Mesenchymal stem cell (in vitro differentiated cells and primary cell): ENCODE results near the gene DYNC2H1.

Experiments
- DNase-seq: peaks from one replicate; pipeline ENCODE4 v3.0.0-alpha.2; 2013
- H2AFZ ChIP-seq: one replicate; pipeline ENCODE4 v1.6.1; 2013; ENCODE audit warnings: low read depth, mild to moderate bottlenecking, control low read depth, inconsistent platforms, low read length, moderate library complexity
- H2AK5ac ChIP-seq: 2 replicates; pipeline ENCODE4 v1.6.1; 2013; ENCODE audit warnings: low read length, moderate library complexity, mild to moderate bottlenecking, inconsistent platforms; ENCODE audit not compliant: severe bottlenecking
- H2BK120ac ChIP-seq: one replicate; pipeline ENCODE4 v1.6.1; 2013; ENCODE audit warnings: low read depth, mild to moderate bottlenecking, inconsistent platforms, low read length, moderate library complexity
- H2BK12ac ChIP-seq, 2 experiments: one replicate each; pipeline ENCODE4 v1.6.1; 2013; ENCODE audit warnings: inconsistent platforms in 2 of 2, low read length in 2 of 2, mild to moderate bottlenecking in 2 of 2, moderate library complexity in 2 of 2, control low read depth in 1 of 2
- H2BK15ac ChIP-seq: one replicate; pipeline ENCODE4 v1.6.1; 2013; ENCODE audit warnings: mild to moderate bottlenecking, low read depth, inconsistent platforms; ENCODE audit not compliant: poor library complexity, severe bottlenecking
- H2BK5ac ChIP-seq: 2 replicates; pipeline ENCODE4 v1.6.1; 2013; ENCODE audit warnings: low read depth, mild to moderate bottlenecking, low read length, control low read depth, inconsistent platforms; ENCODE audit not compliant: poor library complexity, severe bottlenecking
- H3K14ac ChIP-seq, 2 experiments: one replicate each; pipeline ENCODE4 v1.6.1; 2013; ENCODE audit warnings: inconsistent platforms in 2 of 2, low read length in 2 of 2, control low read depth in 1 of 2, mild to moderate bottlenecking in 1 of 2, moderate library complexity in 1 of 2
- H3K18ac ChIP-seq, 2 experiments: one replicate each; pipeline ENCODE4 v1.6.1; 2013; ENCODE audit warnings: inconsistent platforms in 2 of 2, low read length in 2 of 2, control low read depth in 1 of 2, low read depth in 1 of 2, mild to moderate bottlenecking in 1 of 2
- H3K23ac ChIP-seq, 2 experiments: one replicate each; pipeline ENCODE4 v1.6.1; 2013; ENCODE audit warnings: inconsistent platforms in 2 of 2, low read length in 2 of 2, mild to moderate bottlenecking in 2 of 2, moderate library complexity in 2 of 2, control low read depth in 1 of 2
- H3K27ac ChIP-seq: 2 replicates; pipeline ENCODE4 v1.5.1; 2013; ENCODE audit warnings: mild to moderate bottlenecking, moderate library complexity, low read length, control low read depth, inconsistent platforms; ENCODE audit not compliant: poor library complexity, severe bottlenecking
- H3K27me3 ChIP-seq, 2 experiments: 2 replicates each; pipeline versions ENCODE4 v1.6.1 to v1.7.0; 2013; ENCODE audit warnings: low read length in 2 of 2, mild to moderate bottlenecking in 2 of 2, moderate library complexity in 2 of 2, control low read depth in 1 of 2, inconsistent platforms in 1 of 2; ENCODE audit not compliant: control insufficient read depth in 1 of 2, insufficient read depth in 1 of 2
- H3K36me3 ChIP-seq, 2 experiments: 2 replicates each; pipeline versions ENCODE4 v1.6.1 to v1.7.0; 2013; ENCODE audit warnings: low read length in 2 of 2, control low read depth in 1 of 2, inconsistent platforms in 1 of 2, low read depth in 1 of 2, mild to moderate bottlenecking in 1 of 2; ENCODE audit not compliant: insufficient read depth in 2 of 2, control insufficient read depth in 1 of 2
- H3K4ac ChIP-seq, 2 experiments: one replicate each; pipeline ENCODE4 v1.6.1; 2013; ENCODE audit warnings: inconsistent platforms in 2 of 2, low read length in 2 of 2, mild to moderate bottlenecking in 2 of 2, moderate library complexity in 2 of 2, control low read depth in 1 of 2, low read depth in 1 of 2
- H3K4me1 ChIP-seq: 2 replicates; pipeline ENCODE4 v1.6.1; 2013; ENCODE audit warnings: low read depth, low read length, control low read depth; ENCODE audit not compliant: control insufficient read depth, insufficient read depth
- H3K4me2 ChIP-seq: 2 replicates; pipeline ENCODE4 v1.6.1; 2013; ENCODE audit warnings: low read length, mild to moderate bottlenecking, inconsistent platforms; ENCODE audit not compliant: poor library complexity, severe bottlenecking
- H3K4me3 ChIP-seq, 2 experiments: 2 replicates each; pipeline versions ENCODE4 v1.5.1 to v1.7.0; 2013; ENCODE audit warnings: low read length in 2 of 2, mild to moderate bottlenecking in 2 of 2, control low read depth in 1 of 2, low read depth in 1 of 2; ENCODE audit not compliant: insufficient read depth in 1 of 2
- H3K79me1 ChIP-seq: replicated peaks from 2 replicates; pipeline ENCODE4 v1.6.1; 2013; ENCODE audit warnings: mild to moderate bottlenecking, control low read depth, low read length, inconsistent platforms; ENCODE audit not compliant: poor library complexity, severe bottlenecking
- H3K9ac ChIP-seq: 2 replicates; pipeline ENCODE4 v1.7.0; 2013; ENCODE audit warnings: mild to moderate bottlenecking, low read length, moderate library complexity
- H3K9me3 ChIP-seq: 2 replicates; pipeline ENCODE4 v1.7.0; 2013; ENCODE audit warnings: mild to moderate bottlenecking, low read length; ENCODE audit not compliant: control insufficient read depth
- H4K8ac ChIP-seq: one replicate; pipeline ENCODE4 v1.6.1; 2013; ENCODE audit warnings: inconsistent platforms, mild to moderate bottlenecking, low read length, moderate library complexity
- H4K91ac ChIP-seq: one replicate; pipeline ENCODE4 v1.6.1; 2013; ENCODE audit warnings: mild to moderate bottlenecking, low read length, inconsistent platforms
- WGBS: methylation state at CpG from one replicate; pipeline ENCODE4 v1.1.7; 2013; ENCODE audit warnings: mixed read lengths; 5-methylcytosine and 5-hydroxymethylcytosine counted together

Gene DYNC2H1

DNA sequence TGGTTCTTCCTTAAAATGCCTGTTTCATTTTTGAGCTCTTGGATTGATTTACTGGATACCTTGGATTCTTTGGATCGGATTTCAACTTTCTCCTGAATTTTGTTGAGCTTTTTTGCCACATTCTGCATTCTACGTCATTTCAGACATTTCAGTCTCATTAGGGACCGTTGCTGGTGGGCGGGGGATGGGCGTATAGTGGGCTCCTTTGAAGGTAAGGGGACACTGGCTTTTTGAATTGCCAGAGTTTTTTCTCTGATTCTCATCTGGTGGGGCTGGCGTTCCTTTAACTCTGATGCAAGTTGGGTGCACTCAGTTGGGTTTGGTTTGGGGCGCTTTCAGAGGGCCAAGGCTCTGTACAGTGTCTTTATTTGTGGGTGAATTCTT is 216.5 kb downstream of the DYNC2H1 start:
- no peak overlapping the region for H2BK12ac ChIP-seq
- no peak overlapping the region for H3K23ac ChIP-seq
- H3K9ac ChIP-seq: peak overlapping the region; percentile 2
- H3K14ac ChIP-seq: no peak overlapping the region
- H3K79me1 ChIP-seq: no peaks in the 10 kb centered on the region
- 47% methylated on average over 7 of the region's 7 CpGs for WGBS
- no peak overlapping the region for H2BK5ac ChIP-seq
- H3K9me3 ChIP-seq: no peaks in the 10 kb centered on the region
- peak overlapping the region; percentile 70 for H2AK5ac ChIP-seq
- no peak overlapping the region for H4K91ac ChIP-seq
- no peaks in the 10 kb centered on the region for H3K27me3 ChIP-seq
- peak overlapping the region; percentile 23 for H2BK15ac ChIP-seq
- no peak overlapping the region for H3K27ac ChIP-seq
- no peak overlapping the region for H3K4ac ChIP-seq
- peak overlapping the region in 1 of 2 experiments; percentile 29 for H3K18ac ChIP-seq
- H3K4me3 ChIP-seq: no peak overlapping the region
- H3K36me3 ChIP-seq: peaks cover 7 to 75% of the 10 kb centered on the region in 2 experiments
- DNase-seq: no peak
- no peak overlapping the region for H2AFZ ChIP-seq
- H2BK120ac ChIP-seq: no peak overlapping the region
- peak overlapping the region; percentile 63 for H3K4me2 ChIP-seq
- H3K4me1 ChIP-seq: peaks cover 5% of the 10 kb centered on the region
- H4K8ac ChIP-seq: peak overlapping the region; percentile 60

DNA sequence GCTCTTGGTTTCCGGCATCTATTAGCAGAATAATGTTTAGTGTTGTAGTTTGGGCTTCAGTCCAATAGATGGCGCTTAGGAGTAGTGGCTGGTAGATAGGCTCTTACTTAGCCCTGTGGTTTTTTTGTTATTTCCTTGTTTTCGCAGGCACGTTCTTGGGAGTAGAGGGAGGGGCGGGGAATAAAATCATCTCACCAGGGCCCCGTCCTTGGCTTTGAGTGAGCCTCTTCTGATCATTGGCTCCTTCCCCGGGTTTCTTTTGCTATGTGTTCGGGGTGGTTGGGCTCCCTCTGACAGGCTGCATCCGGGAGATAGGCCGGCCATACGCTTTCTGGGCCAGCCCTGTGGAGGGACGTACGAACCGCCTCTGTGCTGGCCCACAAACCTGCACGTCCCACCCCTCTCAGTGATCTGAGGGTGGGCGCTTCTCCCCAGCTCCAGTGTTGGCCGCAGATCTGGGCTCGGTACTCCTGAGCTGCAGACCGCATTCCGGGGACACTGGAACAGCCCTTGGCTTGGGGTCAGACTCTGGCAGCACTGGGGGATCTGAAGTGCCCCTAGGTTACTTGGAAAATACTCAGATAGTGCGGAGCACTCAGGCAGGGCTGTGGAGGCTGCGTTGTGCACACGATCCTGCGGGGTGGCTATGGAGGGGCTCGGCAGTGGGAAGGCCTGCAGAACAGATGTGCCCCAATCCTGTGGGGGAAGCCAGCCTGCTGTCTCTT is 217.0 kb downstream of the DYNC2H1 start:
- Histone ChIP-seq H2BK12ac (peak overlapping the region; percentile 10 to 45), H3K18ac (peak overlapping the region; percentile 40 to 72), H4K91ac (peak overlapping the region; percentile 84), H3K4me2 (no peak overlapping the region), H3K27me3 (no peaks in the 10 kb centered on the region), H3K14ac (no peak overlapping the region), H2BK120ac (no peak overlapping the region), H3K27ac (no peak overlapping the region), H2BK15ac (no peak overlapping the region), H2AK5ac (peak overlapping the region; percentile 24), H3K9me3 (no peaks in the 10 kb centered on the region), H2BK5ac (no peak overlapping the region), H3K36me3 (peaks cover 7 to 76% of the 10 kb centered on the region in 2 experiments), H3K4ac (no peak overlapping the region), H2AFZ (no peak overlapping the region), H4K8ac (peak overlapping the region; percentile 85), H3K9ac (peak overlapping the region; percentile 40), H3K23ac (no peak overlapping the region), H3K4me3 (no peak overlapping the region), H3K4me1 (peaks cover 5% of the 10 kb centered on the region), H3K79me1 (no peaks in the 10 kb centered on the region)
- DNase-seq: peak; percentile 83
- WGBS: 67% methylated on average over 25 of the region's 25 CpGs

GRCh38 chr11:103327721-103328120 is 218.5 kb downstream of the DYNC2H1 start:
- no peaks in the 10 kb centered on the region for H3K9me3 ChIP-seq
- no peak overlapping the region for H2BK120ac ChIP-seq
- no peak overlapping the region for H2AFZ ChIP-seq
- H3K14ac ChIP-seq: no peak overlapping the region
- H4K8ac ChIP-seq: no peak overlapping the region
- peaks cover 7 to 71% of the 10 kb centered on the region in 2 experiments for H3K36me3 ChIP-seq
- no peak overlapping the region for H2AK5ac ChIP-seq
- no peak overlapping the region for H3K18ac ChIP-seq
- no peak overlapping the region for H3K23ac ChIP-seq
- H2BK15ac ChIP-seq: no peak overlapping the region
- no peak overlapping the region for H2BK12ac ChIP-seq
- H3K4me3 ChIP-seq: no peak overlapping the region
- H3K4ac ChIP-seq: no peak overlapping the region
- peak; percentile 19 for DNase-seq
- H3K9ac ChIP-seq: no peak overlapping the region
- no peak overlapping the region for H3K27ac ChIP-seq
- no peak overlapping the region for H4K91ac ChIP-seq
- H3K79me1 ChIP-seq: no peaks in the 10 kb centered on the region
- peaks cover 5% of the 10 kb centered on the region for H3K4me1 ChIP-seq
- WGBS: 88% methylated on average over 4 of the region's 5 CpGs
- no peaks in the 10 kb centered on the region for H3K27me3 ChIP-seq
- H2BK5ac ChIP-seq: no peak overlapping the region
- H3K4me2 ChIP-seq: no peak overlapping the region

- Histone ChIP-seq H2AFZ (no peak overlapping the region), H2BK120ac (no peak overlapping the region), H3K9ac (no peak overlapping the region), H3K9me3 (no peaks in the 10 kb centered on the region), H3K36me3 (peaks cover 0 to 44% of the 10 kb centered on the region in 2 experiments), H3K4me3 (no peak overlapping the region), H3K4me2 (no peak overlapping the region), H2BK12ac (no peak overlapping the region), H3K27me3 (no peaks in the 10 kb centered on the region), H2AK5ac (no peak overlapping the region), H3K18ac (no peak overlapping the region), H4K8ac (no peak overlapping the region), H3K14ac (no peak overlapping the region), H3K4ac (no peak overlapping the region), H3K4me1 (no peaks in the 10 kb centered on the region), H3K23ac (no peak overlapping the region), H2BK15ac (no peak overlapping the region), H4K91ac (no peak overlapping the region), H2BK5ac (no peak overlapping the region), H3K27ac (no peak overlapping the region), H3K79me1 (no peaks in the 10 kb centered on the region)
- WGBS: 95% methylated on average over 6 of the region's 6 CpGs
- no peak for DNase-seq
Observed at GRCh38 chr11:103332409-103332808, 223.2 kb downstream of the DYNC2H1 start.
